Subcutaneous abdominal adipose tissue (tissue), 5 donors: ENCODE results near the gene IRAK2.

ENCODE experiments used
- H3K27ac ChIP-seq: one replicate; pipeline ENCODE4 v1.7.0; 2013; ENCODE audit warnings: low read depth, mild to moderate bottlenecking, inconsistent platforms, low read length, moderate library complexity
- H3K27me3 ChIP-seq, 5 donors: one replicate each; pipeline ENCODE4 v1.7.0; 2013; ENCODE audit warnings: low read length in 5 of 5, inconsistent platforms in 1 of 5; ENCODE audit not compliant: control insufficient read depth in 5 of 5, insufficient read depth in 4 of 5
- H3K36me3 ChIP-seq, 5 donors: one replicate each; pipeline ENCODE4 v1.7.0; 2013; ENCODE audit warnings: low read length in 5 of 5; ENCODE audit not compliant: control insufficient read depth in 5 of 5, insufficient read depth in 5 of 5
- H3K4me1 ChIP-seq, 5 donors: one replicate each; pipeline ENCODE4 v1.7.0; 2013; ENCODE audit warnings: low read length in 5 of 5, mild to moderate bottlenecking in 3 of 5, moderate library complexity in 1 of 5; ENCODE audit not compliant: control insufficient read depth in 5 of 5, insufficient read depth in 5 of 5
- H3K4me3 ChIP-seq, 5 donors: one replicate each; pipeline ENCODE4 v1.7.0; 2013; ENCODE audit warnings: low read length in 5 of 5, low read depth in 1 of 5
- H3K9ac ChIP-seq, 5 donors: one replicate each; pipeline ENCODE4 v1.7.0; 2013; ENCODE audit warnings: low read length in 5 of 5, mild to moderate bottlenecking in 4 of 5, moderate library complexity in 3 of 5
- H3K9me3 ChIP-seq, 5 donors: one replicate each; pipeline ENCODE4 v1.7.0; 2013; ENCODE audit warnings: low read length in 5 of 5; ENCODE audit not compliant: control insufficient read depth in 5 of 5
- donor health status: healthy.
- donor health status: healthy.
- donor health status: healthy.
- donor health status: healthy.
- donor health status: healthy.

The IRAK2 gene

GRCh38 chr3:10217359-10217758 is 52.6 kb downstream of the IRAK2 start:
- Histone ChIP-seq H3K9ac (no peak overlapping the region), H3K27me3 (no peaks in the 10 kb centered on the region), H3K9me3 (peaks cover 0 to 4% (median 0%) of the 10 kb centered on the region in 5 donors), H3K4me3 (no peak overlapping the region), H3K36me3 (peaks cover 10 to 44% (median 31%) of the 10 kb centered on the region in 5 donors), H3K4me1 (peaks cover 0 to 5% (median 3%) of the 10 kb centered on the region in 5 donors), H3K27ac (no peak overlapping the region)

DNA sequence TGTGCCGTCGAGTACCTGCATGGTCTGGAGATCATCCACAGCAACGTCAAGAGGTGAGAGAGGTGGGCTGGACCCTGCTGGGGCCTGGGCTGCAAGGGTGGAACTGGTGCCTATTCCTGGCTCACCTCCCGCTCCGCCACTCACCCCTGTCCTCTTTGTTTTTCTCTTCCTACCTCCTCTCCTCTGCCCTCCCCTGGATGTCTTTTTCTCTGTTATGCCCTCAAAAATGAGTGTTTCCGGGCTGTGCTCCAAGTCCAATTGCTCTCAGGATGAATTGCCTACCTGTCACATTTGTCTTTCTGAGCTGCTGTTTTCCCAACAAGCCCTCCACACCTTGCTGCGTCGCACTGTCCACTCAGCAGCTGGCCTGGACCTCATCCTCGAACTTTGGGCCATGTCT is 55.0 kb downstream of the IRAK2 start:
- Histone ChIP-seq H3K27ac (no peak overlapping the region), H3K9me3 (peaks cover 0 to 4% (median 0%) of the 10 kb centered on the region in 5 donors), H3K27me3 (no peaks in the 10 kb centered on the region), H3K4me1 (peaks cover 1 to 16% (median 10%) of the 10 kb centered on the region in 5 donors), H3K4me3 (no peak overlapping the region), H3K36me3 (peaks cover 10 to 53% (median 33%) of the 10 kb centered on the region in 5 donors), H3K9ac (no peak overlapping the region)

- Histone ChIP-seq H3K27me3 (no peaks in the 10 kb centered on the region), H3K27ac (no peak overlapping the region), H3K4me1 (peaks cover 1 to 31% (median 17%) of the 10 kb centered on the region in 5 donors), H3K9me3 (no peaks in the 10 kb centered on the region), H3K4me3 (no peak overlapping the region), H3K36me3 (peaks cover 0 to 38% (median 28%) of the 10 kb centered on the region in 5 donors), H3K9ac (no peak overlapping the region)
Observed at GRCh38 chr3:10223676-10224639, 59.2 kb downstream of the IRAK2 start.

DNA sequence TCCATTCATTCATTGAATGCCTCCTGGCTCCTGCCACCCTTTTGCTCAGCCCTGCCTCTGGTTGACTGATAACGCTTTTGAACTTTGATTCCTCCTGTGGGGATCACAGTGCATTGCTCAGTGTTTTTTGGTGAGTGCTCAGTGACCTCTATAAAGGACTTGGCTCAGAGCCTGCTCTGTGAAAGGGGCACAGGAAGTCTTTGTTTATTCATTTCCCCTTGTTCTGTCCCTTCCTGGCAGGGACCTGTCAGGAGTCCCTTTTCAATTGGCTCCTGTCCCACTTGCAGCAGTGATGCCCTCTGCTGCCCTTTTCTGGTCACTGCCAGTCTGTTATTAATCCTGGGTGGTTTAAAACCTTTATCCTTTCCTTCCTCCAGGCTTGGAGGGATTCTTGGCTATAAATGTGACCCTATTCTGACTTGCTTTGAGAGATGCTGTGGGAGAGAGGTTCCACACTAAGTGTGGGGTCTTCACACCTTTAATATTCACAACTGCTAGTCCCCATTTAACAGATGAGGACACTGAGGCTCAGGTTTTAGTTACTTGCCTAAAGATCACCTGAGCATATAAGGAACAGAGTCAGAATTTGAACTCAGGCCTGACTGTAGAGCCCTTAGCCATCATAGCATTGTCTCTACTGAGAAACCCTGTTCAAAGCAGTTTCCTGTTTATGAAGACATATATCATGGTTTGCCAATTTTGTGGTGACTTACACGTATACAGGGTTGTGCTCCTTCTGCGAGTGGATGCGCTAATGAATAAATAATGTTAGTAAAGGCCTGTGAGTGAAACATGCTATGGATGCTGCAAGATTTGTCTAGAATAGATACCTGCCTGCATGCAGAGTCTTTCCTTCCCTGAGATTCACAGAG is 60.3 kb downstream of the IRAK2 start:
- peaks cover 0 to 31% (median 17%) of the 10 kb centered on the region in 5 donors for H3K4me1 ChIP-seq
- no peak overlapping the region for H3K27ac ChIP-seq

GRCh38 chr3:10226293-10226692 is 61.6 kb downstream of the IRAK2 start:
- peaks cover 0 to 29% (median 17%) of the 10 kb centered on the region in 5 donors for H3K4me1 ChIP-seq
- no peak overlapping the region for H3K27ac ChIP-seq
- peaks cover 0 to 35% (median 20%) of the 10 kb centered on the region in 5 donors for H3K36me3 ChIP-seq
- no peak overlapping the region for H3K9ac ChIP-seq
- H3K4me3 ChIP-seq: no peak overlapping the region
- no peaks in the 10 kb centered on the region for H3K9me3 ChIP-seq
- no peaks in the 10 kb centered on the region for H3K27me3 ChIP-seq

More for the DNA sequence above, 60.3 kb downstream of the IRAK2 start:
- H3K36me3 ChIP-seq: peaks cover 0 to 34% (median 22%) of the 10 kb centered on the region in 5 donors
- H3K9me3 ChIP-seq: no peaks in the 10 kb centered on the region
- no peaks in the 10 kb centered on the region for H3K27me3 ChIP-seq
- no peak overlapping the region for H3K9ac ChIP-seq
- H3K4me3 ChIP-seq: no peak overlapping the region

GRCh38 chr3:10228248-10228950 is 63.7 kb downstream of the IRAK2 start:
- Histone ChIP-seq H3K27me3 (no peaks in the 10 kb centered on the region), H3K9me3 (no peaks in the 10 kb centered on the region), H3K4me3 (no peak overlapping the region), H3K9ac (no peak overlapping the region), H3K4me1 (peaks cover 0 to 28% (median 13%) of the 10 kb centered on the region in 5 donors), H3K36me3 (peaks cover 2 to 22% (median 15%) of the 10 kb centered on the region in 5 donors), H3K27ac (no peak overlapping the region)

GRCh38 chr3:10229576-10229975 is 64.9 kb downstream of the IRAK2 start:
- H3K4me1 ChIP-seq: peaks cover 0 to 20% (median 8%) of the 10 kb centered on the region in 5 donors
- H3K27me3 ChIP-seq: no peaks in the 10 kb centered on the region
- no peak overlapping the region for H3K4me3 ChIP-seq
- H3K9me3 ChIP-seq: no peaks in the 10 kb centered on the region
- no peak overlapping the region for H3K9ac ChIP-seq
- no peak overlapping the region for H3K27ac ChIP-seq
- H3K36me3 ChIP-seq: peaks cover 2 to 22% (median 20%) of the 10 kb centered on the region in 5 donors

DNA sequence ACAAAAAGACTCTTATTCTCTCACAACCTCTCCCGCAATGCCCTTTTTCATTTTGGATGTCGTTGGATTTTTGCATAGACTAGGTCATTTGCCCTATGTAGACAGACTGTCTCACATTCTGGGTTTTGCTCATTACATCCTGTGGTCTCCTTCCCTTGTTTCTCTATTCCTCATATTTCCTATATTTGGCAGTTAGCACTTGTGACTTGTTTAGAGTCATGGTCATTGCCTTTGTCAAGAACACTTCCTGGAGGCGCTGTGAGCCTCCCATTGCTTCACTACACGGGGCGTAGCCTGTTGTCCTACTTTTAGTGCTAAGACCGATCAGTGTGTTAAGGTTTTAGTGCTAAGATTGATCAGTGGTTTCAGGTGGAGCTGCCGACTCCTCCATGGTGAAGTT is 67.4 kb downstream of the IRAK2 start:
- Histone ChIP-seq H3K36me3 (peaks cover 5 to 37% (median 36%) of the 10 kb centered on the region in 5 donors), H3K9ac (peak overlapping the region in 1 of 5 donors; percentile 14), H3K9me3 (no peaks in the 10 kb centered on the region), H3K27ac (no peak overlapping the region), H3K4me1 (peaks cover 0 to 11% (median 0%) of the 10 kb centered on the region in 5 donors), H3K27me3 (no peaks in the 10 kb centered on the region), H3K4me3 (no peak overlapping the region)

DNA sequence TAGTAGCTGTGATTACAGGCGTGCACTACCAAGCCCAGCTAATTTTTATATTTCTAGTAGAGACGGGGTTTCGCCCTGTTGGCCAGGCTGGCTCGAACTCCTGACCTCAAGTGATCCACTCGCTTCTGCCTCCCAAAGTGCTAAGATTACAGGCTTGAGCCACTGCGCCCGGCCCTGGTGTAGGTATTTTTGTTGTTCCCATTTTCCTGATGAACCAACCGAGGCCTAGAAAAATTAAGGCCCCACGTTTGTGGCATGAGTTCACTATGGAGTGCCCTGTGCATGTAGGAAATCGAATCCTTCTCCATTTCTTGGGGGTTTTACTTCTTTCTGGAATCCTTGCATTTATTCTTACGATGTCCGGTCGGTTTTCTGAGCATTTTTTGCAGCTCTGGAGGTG is 69.3 kb downstream of the IRAK2 start:
- no peak overlapping the region for H3K27ac ChIP-seq
- H3K4me1 ChIP-seq: peaks cover 0 to 2% (median 0%) of the 10 kb centered on the region in 5 donors
- H3K36me3 ChIP-seq: peaks cover 5 to 46% (median 42%) of the 10 kb centered on the region in 5 donors
- no peak overlapping the region for H3K4me3 ChIP-seq
- no peaks in the 10 kb centered on the region for H3K27me3 ChIP-seq
- H3K9me3 ChIP-seq: no peaks in the 10 kb centered on the region
- H3K9ac ChIP-seq: no peak overlapping the region
